Measurements from ENCODE around the gene LAMB1. TPM values are rescaled to one million over a fixed set of nuclear protein-coding genes. Genes with fewer than 3 reads are reported as not detected.

LAMB1 gene
- total and polyA plus RNA-seq, 2 of the 13 experiments (the other 11 are each of a cell fraction or from before 2014, with no cell fraction given) = 109 to 124 TPM

DNA sequence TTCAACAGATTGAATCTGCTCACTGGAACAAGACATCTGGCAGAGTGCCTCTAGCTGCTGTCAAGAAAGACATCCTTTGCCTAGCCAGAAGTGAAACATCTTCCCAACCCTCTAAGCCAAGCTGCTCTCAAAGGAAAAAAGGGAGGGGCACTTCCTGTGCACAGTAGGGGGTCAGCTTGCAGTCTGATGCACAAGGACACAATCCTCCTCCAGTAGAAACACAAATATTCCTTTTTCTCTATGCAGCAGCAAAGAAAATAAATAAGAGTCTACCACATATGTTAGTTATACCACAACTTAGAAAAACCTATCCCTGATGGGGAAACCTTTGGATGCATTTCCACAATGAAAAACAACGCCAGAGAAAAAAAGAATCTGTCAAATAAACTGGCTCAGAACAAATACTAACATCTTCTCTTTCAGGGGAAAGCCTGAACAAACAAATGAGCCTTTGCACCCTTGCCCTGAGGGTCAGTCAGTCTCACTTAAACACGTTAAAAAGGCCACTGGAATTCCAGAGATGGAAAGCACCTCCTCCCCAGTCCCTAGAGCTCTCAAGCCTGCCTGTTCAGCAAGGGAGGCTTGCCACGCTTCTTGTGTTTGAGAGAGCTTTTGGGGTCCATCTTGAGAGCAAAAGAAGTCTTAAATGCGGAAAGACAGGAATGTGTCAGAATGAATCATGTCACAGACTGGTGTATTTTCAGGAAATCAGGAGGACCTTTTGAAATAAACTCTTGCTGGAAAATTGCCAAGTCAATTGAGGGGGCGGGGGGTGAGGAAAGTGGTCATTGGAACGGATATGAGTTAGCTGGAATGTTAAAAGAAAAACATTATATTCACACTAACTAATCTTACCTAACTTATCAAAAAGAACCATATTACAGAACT lies 7.5 kb downstream of the LAMB1 start (continued):
- TF ChIP-seq KDM1A (CRISPR knock-in tag; IDR thresholded peaks at IDR 0.05) (no peak), ZNF383 (CRISPR knock-in tag; IDR thresholded peaks at IDR 0.05; ENCODE audit: borderline replicate concordance) (no peak), FOXO4 (CRISPR knock-in tag; conservative IDR thresholded peaks at IDR 0.05) (no peak), TCF7 (IDR thresholded peaks at IDR 0.05; ENCODE audit: low read depth) (0 out of 2 replicates have a peak, but pooled peaks have one; percentile 5), ZNF772 (CRISPR knock-in tag; IDR thresholded peaks at IDR 0.05) (no peak; the same call in 1 of the 2 replicates), MED13 (CRISPR knock-in tag; IDR thresholded peaks at IDR 0.05) (no peak), ZNF557 (CRISPR knock-in tag; IDR thresholded peaks at IDR 0.05) (no peak), TAF1 (CRISPR knock-in tag; IDR thresholded peaks at IDR 0.05) (no peak), MEF2D (CRISPR knock-in tag; IDR thresholded peaks at IDR 0.05) (no peak), DNMT1 (CRISPR knock-in tag; IDR thresholded peaks at IDR 0.05) (no peak), NKX3-1 (CRISPR knock-in tag; IDR thresholded peaks at IDR 0.05) (no peak), RBFOX2 (IDR thresholded peaks at IDR 0.05; ENCODE audit: low read depth, low read length) (no peak), ZNF564 (CRISPR knock-in tag; IDR thresholded peaks at IDR 0.05) (no peak), AHR (CRISPR knock-in tag; IDR thresholded peaks at IDR 0.05) (no peak), SNAPC2 (CRISPR knock-in tag; IDR thresholded peaks at IDR 0.05) (no peak), IKZF4 (CRISPR knock-in tag; IDR thresholded peaks at IDR 0.05; ENCODE audit: borderline replicate concordance, low read depth, not compliant biosample characterization) (no peak), ZBTB3 (CRISPR knock-in tag; IDR thresholded peaks at IDR 0.05; ENCODE audit: borderline replicate concordance, low read depth) (no peak), TERF1 (CRISPR knock-in tag; IDR thresholded peaks at IDR 0.05) (no peak), AKAP8 (CRISPR knock-in tag; IDR thresholded peaks at IDR 0.05) (no peak), ZNF17 (CRISPR knock-in tag; IDR thresholded peaks at IDR 0.05) (no peak), TMF1 (CRISPR knock-in tag; IDR thresholded peaks at IDR 0.05; ENCODE audit: low read depth) (no peak), GATAD1 (CRISPR knock-in tag; IDR thresholded peaks at IDR 0.05) (no peak), BHLHE40 (IDR thresholded peaks at IDR 0.05; ENCODE audit: low read length) (no peak), ZNF605 (CRISPR knock-in tag; IDR thresholded peaks at IDR 0.05) (0 out of 2 replicates have a peak, but pooled peaks have one; percentile 40)
- TF ChIP-seq, protein P1, sequence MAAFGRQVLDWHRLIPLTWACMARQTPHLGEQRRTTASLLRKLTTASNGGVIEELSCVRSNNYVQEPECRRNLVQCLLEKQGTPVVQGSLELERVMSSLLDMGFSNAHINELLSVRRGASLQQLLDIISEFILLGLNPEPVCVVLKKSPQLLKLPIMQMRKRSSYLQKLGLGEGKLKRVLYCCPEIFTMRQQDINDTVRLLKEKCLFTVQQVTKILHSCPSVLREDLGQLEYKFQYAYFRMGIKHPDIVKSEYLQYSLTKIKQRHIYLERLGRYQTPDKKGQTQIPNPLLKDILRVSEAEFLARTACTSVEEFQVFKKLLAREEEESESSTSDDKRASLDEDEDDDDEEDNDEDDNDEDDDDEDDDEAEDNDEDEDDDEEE (CRISPR knock-in tag; IDR thresholded peaks at IDR 0.05) = no peak
- TF ChIP-seq, protein P2, sequence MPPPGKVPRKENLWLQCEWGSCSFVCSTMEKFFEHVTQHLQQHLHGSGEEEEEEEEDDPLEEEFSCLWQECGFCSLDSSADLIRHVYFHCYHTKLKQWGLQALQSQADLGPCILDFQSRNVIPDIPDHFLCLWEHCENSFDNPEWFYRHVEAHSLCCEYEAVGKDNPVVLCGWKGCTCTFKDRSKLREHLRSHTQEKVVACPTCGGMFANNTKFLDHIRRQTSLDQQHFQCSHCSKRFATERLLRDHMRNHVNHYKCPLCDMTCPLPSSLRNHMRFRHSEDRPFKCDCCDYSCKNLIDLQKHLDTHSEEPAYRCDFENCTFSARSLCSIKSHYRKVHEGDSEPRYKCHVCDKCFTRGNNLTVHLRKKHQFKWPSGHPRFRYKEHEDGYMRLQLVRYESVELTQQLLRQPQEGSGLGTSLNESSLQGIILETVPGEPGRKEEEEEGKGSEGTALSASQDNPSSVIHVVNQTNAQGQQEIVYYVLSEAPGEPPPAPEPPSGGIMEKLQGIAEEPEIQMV (CRISPR knock-in tag; IDR thresholded peaks at IDR 0.05; ENCODE audit: low read depth) = no peak

Measured in HepG2 (cell line).